HG02884 (cell line): ENCODE results near the gene MITF.
"Not testable (repeated sequence)": the region's sequence is repeated elsewhere in the genome, so short reads cannot be mapped to it uniquely, and the experiment has no call there.

Source experiments
- ATAC-seq: cut with Tn5 transposase; IDR thresholded peaks from one replicate; pipeline ENCODE4 v1.9.1; 2021; ENCODE audit warnings: mild to moderate bottlenecking, moderate library complexity; ENCODE audit not compliant: unreplicated experiment

Gene MITF

DNA sequence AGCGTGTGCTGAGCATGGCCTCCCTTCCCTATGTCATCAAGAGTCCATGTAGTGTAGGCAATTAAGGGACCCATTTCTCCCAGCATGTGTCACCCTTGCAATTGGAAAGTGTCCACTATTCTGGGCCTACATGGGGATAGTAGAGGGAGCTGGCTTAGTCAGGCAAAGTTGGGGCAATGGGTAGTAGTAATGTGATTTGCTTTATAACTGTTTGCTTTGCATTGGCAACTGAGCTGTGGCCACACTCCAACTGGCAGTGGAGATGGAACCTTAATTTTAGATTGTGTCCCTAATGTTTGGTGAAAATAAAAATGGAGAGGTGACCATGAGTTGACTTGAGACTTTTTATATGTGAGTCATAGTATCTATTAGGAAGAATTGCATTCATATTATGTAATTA, 162.5 kb downstream of the MITF start:
- no peak for ATAC-seq

DNA sequence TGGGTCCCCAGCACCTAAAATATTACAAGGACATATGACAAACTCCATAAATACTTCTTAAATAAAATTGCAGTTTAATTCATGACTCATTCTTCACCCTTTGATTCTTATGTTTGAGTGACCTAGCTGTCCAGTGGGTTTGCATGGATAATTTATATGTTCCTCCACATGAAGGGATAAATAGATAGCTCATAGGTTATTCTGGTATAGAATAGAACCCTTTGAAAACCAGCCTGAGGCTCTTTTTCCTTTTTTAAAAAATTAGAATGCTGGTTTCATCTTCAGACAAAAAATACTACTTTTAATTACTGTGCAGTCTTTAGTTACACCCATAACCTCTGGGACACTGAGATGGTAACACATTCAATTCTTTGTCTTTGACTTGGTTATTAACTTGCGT, 163.1 kb downstream of the MITF start:
- ATAC-seq, result no peak

DNA sequence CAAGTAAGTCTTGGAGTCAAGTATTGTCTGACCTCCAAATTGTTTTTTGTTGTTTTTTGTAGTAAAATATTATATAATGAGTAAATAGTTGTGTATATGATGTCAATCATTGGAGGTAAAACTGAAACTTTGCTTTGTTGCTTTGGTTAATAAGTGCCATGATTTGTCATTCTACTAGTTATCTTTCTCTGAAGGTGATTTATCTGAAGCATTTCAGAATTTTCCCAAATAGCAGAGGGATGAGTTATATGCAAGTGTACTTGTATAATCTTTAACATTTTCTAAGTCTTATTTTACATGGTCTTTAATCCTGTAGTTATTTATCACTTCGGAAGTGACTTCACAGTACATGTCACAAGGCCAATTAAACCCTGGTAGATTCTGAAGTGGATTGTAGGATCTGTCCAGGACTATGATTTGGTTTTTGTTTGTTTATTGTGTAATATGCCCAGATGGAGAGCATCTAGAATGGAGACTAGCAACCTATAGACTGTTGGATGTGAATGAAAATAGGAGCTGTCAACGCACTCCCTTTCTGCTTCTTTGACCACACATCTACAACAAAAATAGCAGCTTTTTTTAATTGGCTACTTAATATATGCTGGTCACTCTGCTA, 167.2 kb downstream of the MITF start:
- ATAC-seq, result no peak

DNA sequence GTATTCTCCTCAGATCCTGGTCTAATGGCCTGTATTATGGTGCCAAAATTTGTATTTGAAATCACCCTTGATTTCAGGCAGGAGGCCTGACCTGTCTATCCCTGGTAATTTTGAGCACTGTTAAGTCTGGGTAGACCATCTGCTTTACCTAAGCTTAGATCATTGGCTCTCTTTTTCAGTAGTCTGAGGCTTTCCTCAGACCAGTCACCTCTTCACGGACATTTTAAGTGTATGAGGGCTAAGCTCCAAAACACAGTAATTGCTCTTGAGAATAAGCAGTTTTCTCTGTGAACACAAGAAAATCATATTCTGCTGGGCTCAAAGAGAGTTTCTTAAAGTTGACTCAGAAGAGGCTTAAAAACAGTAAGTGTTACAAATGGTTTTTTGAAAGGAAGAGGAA, 168.3 kb downstream of the MITF start:
- ATAC-seq, result no peak

DNA sequence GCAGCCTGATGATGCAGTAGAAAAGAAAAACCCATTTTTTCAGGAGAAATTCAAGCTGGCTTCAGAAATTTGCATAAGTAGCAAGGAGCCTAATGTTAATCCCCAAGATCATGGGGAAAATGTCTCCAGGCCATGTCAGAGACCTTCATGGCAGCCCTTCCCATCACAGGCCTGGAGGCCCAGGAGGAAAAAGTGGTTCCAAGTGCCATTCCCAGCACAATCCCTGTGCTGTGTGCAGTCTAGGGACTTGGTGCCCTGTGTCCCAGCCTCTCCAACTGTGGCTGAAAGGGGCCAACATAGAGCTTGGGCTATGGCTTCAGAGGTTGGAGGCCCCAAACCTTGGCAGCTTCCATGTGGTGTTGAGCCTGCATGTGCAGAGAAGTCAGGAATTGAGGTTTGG, 170.6 kb downstream of the MITF start:
- not testable (repeated sequence) for ATAC-seq

GRCh38 chr3:69913422-69913821, 174.2 kb downstream of the MITF start:
- ATAC-seq, result no peak

DNA sequence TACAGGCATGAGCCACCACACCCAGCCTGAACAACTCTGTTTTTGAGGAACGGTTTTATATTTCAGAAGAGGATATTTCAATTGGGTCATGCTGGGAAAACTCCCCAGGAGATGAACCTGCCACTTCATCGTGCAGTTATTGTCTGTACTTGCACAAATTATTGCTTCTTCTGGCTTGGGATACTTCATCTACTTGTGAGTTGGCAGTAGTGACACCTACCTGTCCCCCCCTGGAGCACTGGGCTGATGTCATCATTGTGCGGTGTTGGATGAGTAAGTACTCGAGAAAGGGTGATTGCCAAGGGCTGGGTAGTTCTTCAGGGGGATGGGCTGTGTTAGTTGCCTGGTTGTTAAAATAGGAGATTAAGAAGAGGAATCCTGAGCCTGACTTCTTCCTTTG, 175.1 kb downstream of the MITF start:
- ATAC-seq, result no peak

GRCh38 chr3:69915726-69916125, 176.5 kb downstream of the MITF start:
- no peak for ATAC-seq

DNA sequence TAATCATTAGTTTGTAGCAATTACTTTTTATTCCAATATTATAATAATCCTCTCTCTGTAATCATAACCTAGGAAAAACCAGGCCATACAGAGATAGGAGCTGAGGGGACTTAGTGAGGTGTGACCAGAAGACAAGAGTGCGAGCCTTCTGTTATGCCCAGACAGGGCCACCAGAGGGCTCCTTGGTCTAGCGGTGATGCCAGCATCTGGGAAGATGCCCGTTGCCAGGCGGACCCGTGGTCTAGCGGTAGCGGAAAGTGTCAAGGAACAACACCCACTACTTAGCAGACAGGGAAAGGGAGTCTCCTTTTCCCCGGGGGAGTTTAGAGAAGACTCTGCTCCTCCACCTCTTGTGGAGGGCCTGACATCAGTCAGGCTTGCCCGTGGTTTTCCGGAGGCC, 180.7 kb downstream of the MITF start:
- not testable (repeated sequence) for ATAC-seq

- no peak for ATAC-seq
Observed at GRCh38 chr3:69921651-69922050, 182.4 kb downstream of the MITF start.

DNA sequence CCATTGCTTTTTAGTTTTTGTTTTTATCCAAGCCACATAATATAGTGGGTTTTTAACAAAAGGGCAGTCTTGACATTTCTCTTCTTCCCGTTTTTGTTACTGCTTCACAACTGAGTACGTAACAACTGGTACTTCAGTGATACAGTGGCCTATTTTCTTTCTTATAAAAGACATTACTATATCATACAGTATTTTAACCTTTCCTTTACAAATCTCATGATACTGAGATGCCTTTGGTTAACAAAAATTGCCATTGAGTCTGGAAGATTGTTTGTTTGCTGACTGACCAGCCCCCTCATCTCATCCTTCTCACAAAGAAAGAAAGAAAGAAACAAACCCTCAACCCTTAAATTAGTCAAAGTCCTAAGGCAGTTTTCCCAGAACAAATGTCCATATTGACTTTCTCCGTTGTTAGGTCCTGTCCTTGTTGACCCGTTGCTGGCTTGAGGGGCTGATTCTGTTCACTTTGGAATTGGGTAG, 183.3 kb downstream of the MITF start:
- no peak for ATAC-seq

DNA sequence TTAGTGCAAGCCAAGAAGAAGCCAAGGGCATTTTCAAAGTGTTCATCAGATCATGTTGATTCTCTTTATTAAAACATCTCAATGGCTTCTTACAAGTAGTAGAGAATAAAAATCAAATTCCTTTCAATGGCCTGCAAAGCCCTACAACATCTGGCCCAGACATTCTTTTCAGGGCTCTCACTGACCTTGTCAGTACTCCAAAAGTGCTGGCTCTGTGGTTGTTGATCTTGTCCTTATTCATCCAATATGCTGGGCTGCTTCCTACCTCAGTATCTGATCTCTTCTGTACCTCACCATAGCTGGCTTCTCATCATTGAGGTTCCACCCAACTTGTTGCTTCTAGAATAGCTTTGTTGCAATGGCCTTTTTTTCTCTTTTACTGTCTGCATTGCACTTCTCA, 186.2 kb downstream of the MITF start:
- ATAC-seq, result no peak

DNA sequence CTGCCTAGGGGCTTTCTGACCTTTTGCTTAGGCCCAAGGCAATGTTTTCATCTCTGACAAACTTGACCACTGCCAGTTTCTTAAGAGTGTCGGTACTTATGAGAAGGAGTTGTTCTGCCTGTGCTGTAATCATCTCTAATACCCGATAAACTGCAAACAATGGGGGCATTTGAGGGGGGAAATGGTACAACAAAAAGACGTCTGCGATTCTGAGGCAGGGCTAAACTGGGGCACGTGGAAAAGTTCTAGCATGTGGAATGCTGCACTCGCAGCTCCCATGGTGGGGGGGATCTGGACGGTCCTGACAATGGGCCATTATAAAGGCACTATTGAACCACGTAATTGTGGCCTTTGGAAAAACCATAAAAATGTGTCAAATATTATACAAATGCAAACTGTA, 187.1 kb downstream of the MITF start:
- no peak for ATAC-seq

DNA sequence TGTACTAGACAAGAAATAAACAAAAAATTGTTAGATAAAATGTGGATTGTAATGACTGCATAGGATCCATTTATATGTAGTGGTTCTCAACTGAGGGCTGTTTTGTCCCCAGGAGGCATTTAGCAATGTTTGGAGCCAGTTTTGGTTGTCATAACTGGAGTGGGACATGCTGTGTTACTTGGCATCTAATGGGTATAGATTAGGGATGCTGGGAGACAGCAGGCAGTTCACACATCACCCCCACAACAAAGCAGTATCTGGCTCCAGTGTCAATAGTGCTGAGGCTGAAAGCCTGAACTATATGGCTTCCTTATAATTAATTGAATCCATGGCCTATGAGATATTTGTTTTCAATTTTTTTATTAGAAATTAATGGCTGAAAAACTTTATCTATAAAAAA, 188.3 kb downstream of the MITF start:
- ATAC-seq, result no peak

GRCh38 chr3:69929019-69929418, 189.8 kb downstream of the MITF start:
- no peak for ATAC-seq

DNA sequence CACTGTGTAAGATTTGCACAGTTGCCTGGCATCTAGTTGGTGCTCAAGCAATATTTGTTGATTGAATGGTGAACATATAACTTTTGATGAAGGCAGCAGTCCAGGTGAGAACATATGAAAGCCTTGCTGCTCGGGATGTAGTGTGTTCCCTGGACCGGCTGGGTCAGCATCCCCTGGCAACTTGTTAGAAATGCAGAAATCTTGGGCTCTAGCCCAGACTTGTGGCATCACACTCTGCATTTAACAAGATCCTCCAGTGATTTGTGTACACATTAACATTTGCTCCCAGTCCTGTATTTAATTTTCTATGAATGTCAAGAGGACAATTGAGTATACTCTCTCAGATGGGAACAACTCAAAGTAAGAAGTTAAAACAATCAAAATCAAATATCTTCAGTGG, 191.3 kb downstream of the MITF start:
- ATAC-seq, result no peak

DNA sequence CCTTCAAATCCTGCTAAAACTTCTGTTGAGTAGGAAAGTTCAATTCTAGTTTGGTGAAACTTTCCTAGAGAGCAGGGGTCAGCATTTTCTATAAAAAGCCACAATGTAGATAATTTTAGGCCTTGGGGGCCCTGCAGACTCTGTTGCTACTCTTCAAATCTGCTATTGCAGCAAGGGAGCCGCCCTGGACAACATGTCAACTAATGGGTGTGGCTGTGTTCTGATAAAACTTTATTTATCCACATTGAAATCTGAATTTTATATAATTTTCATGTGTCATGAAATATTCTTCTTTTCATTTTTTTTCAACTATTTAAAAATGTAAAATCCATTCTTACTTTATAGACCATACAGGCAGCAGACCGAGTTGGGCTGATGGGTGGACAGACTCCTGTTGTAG, 192.8 kb downstream of the MITF start:
- ATAC-seq, result no peak

- no peak for ATAC-seq
Observed at GRCh38 chr3:69932501-69932900, 193.2 kb downstream of the MITF start.

GRCh38 chr3:69934398-69934797, 195.1 kb downstream of the MITF start:
- ATAC-seq, result no peak

DNA sequence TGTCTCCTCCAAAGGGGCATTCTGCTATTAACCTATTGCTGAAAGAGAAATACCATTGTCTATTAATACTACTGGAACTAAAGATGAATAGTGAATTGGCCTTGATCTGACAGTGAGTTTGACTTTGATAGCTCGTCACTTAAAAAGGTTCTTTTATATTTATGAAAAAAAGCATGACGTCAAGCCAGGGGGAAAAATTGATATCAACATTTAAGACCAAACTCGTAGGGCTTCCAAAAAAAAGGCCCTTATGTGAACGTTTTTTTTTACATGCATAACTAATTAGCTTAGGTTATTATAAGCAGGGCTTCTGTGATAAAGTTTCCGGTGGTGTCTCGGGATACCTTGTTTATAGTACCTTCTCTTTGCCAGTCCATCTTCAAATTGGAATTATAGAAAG, 197.0 kb downstream of the MITF start:
- ATAC-seq, result no peak

DNA sequence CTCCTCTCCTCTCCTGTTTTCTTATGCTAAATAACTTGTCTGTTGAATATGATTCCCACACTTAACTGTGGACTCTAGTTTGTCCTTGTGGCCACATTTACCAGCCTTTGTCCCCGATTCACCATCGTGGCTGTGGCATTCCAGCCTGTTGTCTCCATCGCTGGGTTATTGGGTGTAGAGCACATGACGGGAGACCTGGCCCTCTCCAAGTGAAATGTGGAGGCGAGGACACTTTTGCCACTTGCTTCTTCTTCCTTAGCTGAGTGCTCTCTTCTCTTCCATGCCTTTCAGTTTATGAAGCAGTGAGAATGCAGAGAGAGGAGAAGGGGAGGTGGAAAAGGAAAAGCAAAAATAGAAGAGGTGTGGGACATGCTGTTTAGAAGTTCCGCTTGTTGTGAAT, 198.8 kb downstream of the MITF start:
- ATAC-seq, result no peak

DNA sequence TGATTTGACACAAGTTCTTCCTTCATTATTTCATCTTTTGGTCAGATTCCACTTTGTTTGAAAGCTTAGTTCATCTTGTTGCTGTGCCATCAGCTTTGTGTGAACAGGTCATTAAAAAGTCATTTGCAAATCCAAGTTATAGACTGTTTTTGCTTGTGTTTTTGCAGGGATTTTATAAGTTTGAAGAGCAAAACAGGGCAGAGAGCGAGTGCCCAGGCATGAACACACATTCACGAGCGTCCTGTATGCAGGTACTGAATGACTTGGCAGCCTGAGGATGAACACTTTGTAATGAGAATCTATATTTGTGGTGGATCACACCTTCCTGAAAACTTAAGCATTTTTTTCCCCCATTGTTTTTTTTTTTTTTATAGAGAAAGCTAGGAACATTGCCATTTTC, 199.7 kb downstream of the MITF start:
- ATAC-seq, result no peak

- no peak for ATAC-seq
Observed at GRCh38 chr3:69941037-69941436, 201.8 kb downstream of the MITF start.
